NB4 (cell line): ENCODE data around the gene AGAP5.
"Not testable (repeated sequence)": the region's sequence is repeated elsewhere in the genome, so short reads cannot be mapped to it uniquely, and the experiment has no call there.

ENCODE experiments used
- DNase-seq: peaks from one replicate; pipeline ENCODE4 v3.0.0; 2010; ENCODE audit warnings: low read depth
- H3K4me3 ChIP-seq: one replicate; pipeline ENCODE4 v1.5.1; 2011; ENCODE audit warnings: mild to moderate bottlenecking, low read depth, low read length, moderate library complexity
- MYC ChIP-seq: IDR thresholded peaks from 2 replicates; pipeline ENCODE4 v1.6.1; 2011; ENCODE audit warnings: low read depth, low read length
- POLR2A ChIP-seq: IDR thresholded peaks from 2 replicates; pipeline ENCODE4 v1.6.1; 2011; ENCODE audit warnings: mild to moderate bottlenecking; ENCODE audit not compliant: insufficient read length; ENCODE audit errors: extremely low read depth
- TF ChIP-seq, protein P1 (sequence below): IDR thresholded peaks from one replicate; pipeline ENCODE4 v1.5.1; 2012; ENCODE audit warnings: low read depth, low read length
- TF ChIP-seq, protein P2 (sequence below): IDR thresholded peaks from 2 replicates; pipeline ENCODE4 v1.6.1; 2011; ENCODE audit warnings: low read depth, low read length

AGAP5 gene

DNA sequence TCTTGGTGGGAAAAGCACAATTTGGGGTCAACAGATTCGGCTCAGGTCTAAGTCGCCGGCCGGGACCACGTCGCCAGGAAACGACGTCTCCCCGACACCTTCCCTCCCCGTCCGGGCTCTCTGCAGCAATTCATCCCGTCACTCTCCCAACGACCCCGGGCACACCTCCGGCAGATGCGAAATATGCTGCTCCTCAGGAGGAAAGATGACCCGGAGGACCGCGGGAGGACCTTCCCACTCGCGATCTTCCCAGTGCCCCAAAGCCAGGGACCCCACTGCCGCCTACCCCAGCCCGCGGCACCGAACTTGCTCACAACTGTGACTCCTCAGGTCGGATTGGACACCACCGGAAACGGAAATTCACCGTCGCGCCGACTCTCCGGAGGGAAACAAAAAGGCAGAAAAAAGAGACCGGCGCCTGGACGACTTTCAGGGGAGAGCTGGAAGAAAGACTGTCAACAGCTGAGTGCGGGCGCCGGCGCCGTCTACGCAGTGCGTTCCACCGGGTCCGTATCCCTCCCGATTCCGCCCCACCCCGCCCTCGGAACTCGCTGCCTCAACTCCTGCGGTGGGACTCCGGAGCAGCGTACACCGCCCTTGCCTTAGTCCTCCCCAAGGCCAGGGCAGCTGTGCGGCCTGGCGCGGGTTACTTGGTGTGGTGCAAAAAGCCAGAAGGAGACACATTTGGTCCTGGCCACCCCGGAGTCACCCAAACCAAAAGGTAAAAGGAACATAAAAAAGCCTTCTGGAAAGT lies 32.4 kb upstream of the AGAP5 start:
- peak overlapping the region; percentile 91 for H3K4me3 ChIP-seq
- DNase-seq: peak; percentile 95
- TF ChIP-seq POLR2A: peak; percentile 88
- TF ChIP-seq MYC: peak; percentile 62; the same call in 1 of the 2 replicates
- TF ChIP-seq, protein P1, sequence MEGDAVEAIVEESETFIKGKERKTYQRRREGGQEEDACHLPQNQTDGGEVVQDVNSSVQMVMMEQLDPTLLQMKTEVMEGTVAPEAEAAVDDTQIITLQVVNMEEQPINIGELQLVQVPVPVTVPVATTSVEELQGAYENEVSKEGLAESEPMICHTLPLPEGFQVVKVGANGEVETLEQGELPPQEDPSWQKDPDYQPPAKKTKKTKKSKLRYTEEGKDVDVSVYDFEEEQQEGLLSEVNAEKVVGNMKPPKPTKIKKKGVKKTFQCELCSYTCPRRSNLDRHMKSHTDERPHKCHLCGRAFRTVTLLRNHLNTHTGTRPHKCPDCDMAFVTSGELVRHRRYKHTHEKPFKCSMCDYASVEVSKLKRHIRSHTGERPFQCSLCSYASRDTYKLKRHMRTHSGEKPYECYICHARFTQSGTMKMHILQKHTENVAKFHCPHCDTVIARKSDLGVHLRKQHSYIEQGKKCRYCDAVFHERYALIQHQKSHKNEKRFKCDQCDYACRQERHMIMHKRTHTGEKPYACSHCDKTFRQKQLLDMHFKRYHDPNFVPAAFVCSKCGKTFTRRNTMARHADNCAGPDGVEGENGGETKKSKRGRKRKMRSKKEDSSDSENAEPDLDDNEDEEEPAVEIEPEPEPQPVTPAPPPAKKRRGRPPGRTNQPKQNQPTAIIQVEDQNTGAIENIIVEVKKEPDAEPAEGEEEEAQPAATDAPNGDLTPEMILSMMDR: no peak
- TF ChIP-seq, protein P2, sequence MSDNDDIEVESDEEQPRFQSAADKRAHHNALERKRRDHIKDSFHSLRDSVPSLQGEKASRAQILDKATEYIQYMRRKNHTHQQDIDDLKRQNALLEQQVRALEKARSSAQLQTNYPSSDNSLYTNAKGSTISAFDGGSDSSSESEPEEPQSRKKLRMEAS: peak; percentile 55

DNA sequence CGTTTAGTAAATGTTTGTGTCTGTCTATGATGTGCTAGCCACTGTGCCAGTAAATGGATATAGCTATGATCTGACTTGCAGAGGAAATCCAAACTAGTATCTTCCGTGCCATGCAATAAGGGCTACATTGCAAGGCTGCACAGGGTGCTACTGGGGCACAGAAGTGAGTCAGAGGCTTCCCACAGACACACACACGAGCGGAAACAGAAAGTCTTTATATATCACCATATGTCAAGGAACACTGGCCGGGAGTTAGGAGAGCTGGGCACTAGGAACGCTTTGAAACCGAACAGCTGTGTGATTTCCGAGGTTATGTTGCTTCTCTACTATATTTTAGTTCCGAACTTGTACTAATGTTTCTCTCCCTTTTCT lies 31.9 kb upstream of the AGAP5 start:
- peak; percentile 57 for DNase-seq
- peak overlapping the region; percentile 91 for H3K4me3 ChIP-seq

DNA sequence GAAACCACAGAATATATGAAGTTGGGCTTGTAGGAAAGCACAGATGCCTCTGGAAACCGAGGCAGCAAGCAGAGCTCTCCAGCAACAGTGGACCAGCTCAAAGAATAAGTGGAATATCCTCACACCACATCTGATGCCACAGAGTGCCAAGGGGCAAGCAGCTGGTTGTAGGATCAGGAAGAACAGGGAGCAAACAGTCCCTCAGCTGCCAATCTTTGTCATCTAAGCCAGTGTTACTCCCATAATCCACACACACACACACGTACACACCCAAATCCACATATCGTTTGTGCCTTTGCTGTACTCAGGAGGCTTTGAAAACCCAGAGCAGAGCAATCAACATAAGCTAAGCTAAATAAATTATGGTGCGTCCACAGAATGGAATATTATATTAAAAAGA lies 25.6 kb upstream of the AGAP5 start:
- H3K4me3 ChIP-seq: no peak overlapping the region
- DNase-seq: no peak
- no peak for TF ChIP-seq POLR2A
- TF ChIP-seq, protein P1: no peak
- TF ChIP-seq, protein P2: no peak
- TF ChIP-seq MYC: no peak

DNA sequence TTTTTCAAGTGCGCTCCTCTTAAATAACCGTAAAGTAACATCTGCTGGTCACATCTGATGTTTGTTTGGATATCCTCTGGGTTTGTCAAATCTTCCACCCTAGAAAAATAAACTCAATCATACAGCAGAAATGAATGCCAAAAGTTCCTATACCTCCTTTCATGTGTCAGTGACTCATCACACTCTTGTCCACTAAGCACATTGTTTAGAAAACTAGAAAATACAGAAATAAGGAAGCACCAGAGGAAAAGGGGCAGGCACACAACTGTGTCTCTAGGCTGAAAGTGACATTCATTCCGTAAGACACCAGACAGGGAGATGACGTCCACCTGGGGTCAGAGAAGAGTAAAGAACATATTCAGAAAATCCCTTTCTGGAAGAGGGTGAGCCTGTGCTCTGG lies 22.7 kb upstream of the AGAP5 start:
- DNase-seq, H3K4me3 ChIP-seq: not testable (repeated sequence)

DNA sequence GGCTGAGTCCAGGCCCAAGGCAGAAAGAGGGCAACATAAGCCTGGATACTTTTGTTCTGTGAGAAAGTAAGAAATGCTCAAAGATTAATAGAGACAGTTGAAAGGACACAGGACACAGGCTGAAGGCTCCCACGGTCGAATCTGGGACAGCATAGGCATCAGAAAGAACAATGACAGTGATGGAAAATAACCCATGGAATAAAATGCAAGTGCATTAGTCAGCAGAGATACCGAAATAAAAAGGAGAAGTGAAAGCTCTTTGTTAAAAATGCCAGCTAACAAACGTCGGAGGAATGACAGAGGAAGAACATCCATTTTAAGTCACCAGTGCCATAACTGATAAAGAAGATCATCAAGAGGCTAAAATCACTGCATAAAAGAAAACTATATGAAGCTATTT lies 19.6 kb upstream of the AGAP5 start:
- H3K4me3 ChIP-seq: no peak overlapping the region
- TF ChIP-seq MYC: no peak
- TF ChIP-seq POLR2A: no peak
- TF ChIP-seq, protein P2: no peak
- TF ChIP-seq, protein P1: no peak
- peak; percentile 71 for DNase-seq

DNA sequence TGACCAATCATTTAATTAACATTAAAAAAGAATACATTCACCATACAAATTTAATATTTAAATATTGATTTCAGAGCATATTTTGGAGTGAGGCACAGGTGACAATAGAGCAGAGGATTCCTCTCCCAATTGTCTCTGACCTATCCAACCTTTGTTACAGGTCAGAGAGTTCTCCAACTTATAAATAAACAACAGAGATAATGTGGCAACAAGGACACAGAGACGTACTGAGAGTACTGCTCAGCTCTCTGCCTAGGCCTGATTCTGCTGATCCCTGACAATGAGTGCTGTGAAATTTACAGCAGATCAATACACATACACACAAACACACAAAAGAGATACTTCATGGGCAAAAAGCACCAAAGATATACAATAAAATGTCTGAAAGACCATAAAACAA lies 18.3 kb upstream of the AGAP5 start:
- no peak for DNase-seq
- H3K4me3 ChIP-seq: no peak overlapping the region
- TF ChIP-seq, protein P2: no peak
- TF ChIP-seq POLR2A (no peak), MYC (no peak)
- TF ChIP-seq, protein P1: no peak

DNA sequence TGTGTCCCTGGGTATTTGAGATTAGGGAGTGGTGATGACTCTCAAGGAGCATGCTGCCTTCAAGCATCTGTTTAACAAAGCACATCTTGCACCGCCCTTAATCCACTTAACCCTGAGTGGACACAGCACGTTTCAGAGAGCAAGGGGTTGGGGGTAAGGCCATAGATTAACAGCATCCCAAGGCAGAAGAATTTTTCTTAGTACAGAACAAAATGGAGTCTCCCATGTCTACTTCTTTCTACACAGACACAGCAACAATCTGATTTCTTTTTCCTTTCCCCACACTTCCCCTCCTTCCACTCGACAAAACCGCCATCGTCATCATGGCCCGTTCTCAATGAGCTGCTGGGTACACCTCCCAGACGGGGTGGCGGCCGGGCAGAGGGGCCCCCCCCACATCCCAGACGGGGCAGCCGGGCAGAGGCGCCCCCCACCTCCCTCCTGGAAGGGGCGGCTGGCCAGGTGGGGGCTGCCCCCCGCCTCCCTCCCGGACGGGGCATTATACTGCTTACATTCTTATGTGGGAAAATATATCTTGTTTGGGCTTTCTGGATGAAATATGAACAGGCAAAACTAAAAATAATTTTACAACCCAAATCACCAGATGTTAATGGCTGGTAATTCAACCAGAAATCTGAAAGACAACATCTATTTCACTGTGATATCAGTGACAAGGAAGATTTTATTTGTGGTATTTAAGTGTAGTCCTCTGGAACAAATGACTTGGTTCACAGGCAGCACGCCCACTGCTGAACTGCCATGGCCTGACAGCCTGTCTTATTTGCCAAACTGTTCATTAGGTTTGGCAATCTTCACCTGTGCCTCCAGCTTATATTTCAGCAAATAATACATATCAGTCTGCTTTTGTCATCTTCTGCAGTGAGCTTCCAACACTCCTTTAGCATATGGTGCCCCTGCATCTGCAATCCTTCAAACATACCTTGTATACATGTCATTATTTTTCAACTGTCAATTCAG lies 17.6 kb upstream of the AGAP5 start:
- H3K4me3 ChIP-seq, DNase-seq: not testable (repeated sequence)

DNA sequence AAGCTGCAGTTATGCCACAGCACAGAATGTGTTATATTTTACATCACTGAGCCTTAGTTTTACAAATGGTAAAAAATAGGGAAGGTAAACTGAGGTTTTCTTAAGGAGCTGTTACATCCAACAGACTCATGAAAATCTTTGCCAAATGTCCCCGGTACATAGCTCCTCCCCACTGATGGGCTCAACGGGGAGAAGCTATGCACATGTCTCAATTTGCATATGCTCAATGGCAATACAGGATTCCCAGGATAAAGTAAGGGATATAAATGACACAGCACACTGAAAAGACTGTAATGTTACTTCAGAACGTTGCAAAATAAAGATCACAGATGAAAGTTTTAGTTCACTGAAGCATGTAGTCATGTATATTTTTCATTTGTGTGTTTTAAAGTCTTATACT lies 16.6 kb upstream of the AGAP5 start:
- not testable (repeated sequence) for DNase-seq, H3K4me3 ChIP-seq

DNA sequence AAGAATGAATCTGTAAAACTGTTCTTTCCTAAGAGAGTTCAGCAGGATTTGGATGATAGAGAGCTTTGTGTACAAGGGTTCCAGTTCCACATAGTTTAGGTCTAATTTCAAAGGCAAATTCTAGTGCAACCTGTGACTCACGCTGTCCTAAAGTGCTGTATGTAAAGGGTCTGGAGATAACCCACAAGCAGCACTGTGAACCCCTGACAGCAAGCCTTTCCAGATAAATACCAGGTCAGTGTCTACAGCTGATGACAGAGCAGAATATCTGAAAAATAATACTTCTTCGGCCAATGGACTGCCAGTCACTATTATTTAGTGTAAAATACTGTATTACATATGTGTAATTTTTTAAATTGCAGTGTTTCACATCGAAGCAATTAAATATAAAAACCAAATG lies 16.0 kb upstream of the AGAP5 start:
- not testable (repeated sequence) for DNase-seq, H3K4me3 ChIP-seq

DNA sequence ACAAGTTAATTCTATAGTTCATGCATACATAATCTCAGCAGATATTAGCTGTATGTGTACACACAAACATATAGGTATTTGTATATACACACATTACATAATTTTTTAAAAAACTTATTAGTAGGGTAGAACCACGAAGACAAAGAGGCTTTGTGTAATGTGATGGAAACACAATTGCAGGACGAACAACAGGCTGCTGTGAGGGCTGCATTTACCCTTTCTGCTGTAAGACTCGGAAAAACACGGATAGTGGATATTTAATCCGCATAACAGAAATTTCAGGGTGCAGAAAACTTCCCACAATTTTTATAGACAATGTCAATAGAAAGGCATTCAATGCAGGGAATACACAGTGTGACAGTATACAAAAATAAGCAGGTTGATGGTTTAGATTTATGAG lies 13.8 kb upstream of the AGAP5 start:
- not testable (repeated sequence) for H3K4me3 ChIP-seq, DNase-seq

DNA sequence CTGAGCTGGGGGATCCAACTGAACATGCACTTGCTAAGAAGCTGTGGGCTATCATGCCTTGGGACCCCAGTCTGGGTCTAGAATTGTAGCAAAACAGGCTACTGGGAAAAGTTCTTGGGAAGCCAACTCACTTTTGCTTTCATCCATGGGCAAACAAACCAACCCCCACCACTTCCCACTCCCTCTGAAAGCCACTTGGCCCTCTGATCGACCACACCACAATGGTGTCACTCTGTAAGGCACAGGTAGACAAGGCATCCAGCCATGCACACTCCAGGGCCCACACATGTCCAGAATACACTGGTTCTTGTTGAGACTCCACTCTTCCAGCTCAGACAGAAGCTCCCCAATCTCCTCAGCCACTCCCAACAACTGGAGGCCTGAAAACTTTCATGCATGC lies 10.2 kb upstream of the AGAP5 start:
- H3K4me3 ChIP-seq, DNase-seq: not testable (repeated sequence)
